PC-9 (cell line): ENCODE measurements around the gene CD28. TPM values are rescaled to one million over a fixed set of nuclear protein-coding genes. Genes with fewer than 3 reads are reported as not detected.

ENCODE experiments used
- BruUV-seq: library from RNA; stranded (reverse); fragments of 400-500 nt; replicated peaks from 2 replicates; lab custom pipeline; 2021; lab: Mats Ljungman, UMichigan
- CTCF ChIA-PET: fragments of 300-600 bp; sonication (Branson Sonifier 250); formaldehyde crosslinking; loops from one replicate; lab custom pipeline; 2022; ENCODE audit warnings: antibody characterized with exemption; lab: Charles Lee
- POLR2A ChIA-PET: fragments of 300-600 bp; sonication (Branson Sonifier 250); formaldehyde crosslinking; loops from one replicate; lab custom pipeline; 2022; ENCODE audit warnings: antibody characterized with exemption; ENCODE audit not compliant: unreplicated experiment; lab: Charles Lee
- DNase-seq, 2 experiments: peaks; one replicate each; pipeline versions ENCODE4 v3.0.0 to v3.0.0-alpha.2; 2015 to 2022; ENCODE audit warnings: mixed read lengths in 1 of 2
- H2AFZ ChIP-seq: fragments of 200-600 bp; sonication (generic); 2 replicates; pipeline ENCODE4 v1.8.1; 2017; ENCODE audit warnings: antibody characterized with exemption
- H3F3A ChIP-seq: fragments of 200-600 bp; sonication (generic); 2 replicates; pipeline ENCODE4 v1.8.1; 2017; ENCODE audit warnings: antibody characterized with exemption, mild to moderate bottlenecking, low read depth; ENCODE audit not compliant: insufficient read depth
- H3K27ac ChIP-seq: fragments of 200-600 bp; sonication (generic); 2 replicates; pipeline ENCODE4 v1.6.1; 2016; ENCODE audit warnings: mixed run types
- H3K27me3 ChIP-seq: fragments of 200-600 bp; sonication (generic); 2 replicates; pipeline ENCODE4 v1.6.1; 2016; ENCODE audit warnings: low read depth, mixed run types; ENCODE audit not compliant: insufficient read depth
- H3K36me3 ChIP-seq: fragments of 200-600 bp; sonication (generic); 2 replicates; pipeline ENCODE4 v1.6.1; 2016; ENCODE audit warnings: low read depth, mixed run types
- H3K4me1 ChIP-seq: fragments of 200-600 bp; sonication (generic); replicated peaks from 2 replicates; pipeline ENCODE4 v1.6.1; 2016; ENCODE audit warnings: mixed run types; ENCODE audit not compliant: insufficient read depth
- H3K4me2 ChIP-seq: fragments of 200-600 bp; sonication (generic); 2 replicates; pipeline ENCODE4 v1.6.1; 2017; ENCODE audit warnings: mixed run types
- H3K4me3 ChIP-seq: fragments of 200-600 bp; sonication (generic); 2 replicates; pipeline ENCODE4 v1.6.1; 2016; ENCODE audit warnings: mixed run types
- H3K79me2 ChIP-seq: fragments of 200-600 bp; sonication (generic); 2 replicates; pipeline ENCODE4 v1.6.1; 2017; ENCODE audit warnings: low read depth, mixed run types
- H3K9me2 ChIP-seq: fragments of 200-600 bp; sonication (generic); 2 replicates; pipeline ENCODE4 v1.8.1; 2017; ENCODE audit warnings: mild to moderate bottlenecking; ENCODE audit not compliant: insufficient read depth
- H3K9me3 ChIP-seq: fragments of 200-600 bp; sonication (generic); 2 replicates; pipeline ENCODE4 v1.8.1; 2016; ENCODE audit warnings: low read depth; ENCODE audit not compliant: insufficient read depth
- H4K20me1 ChIP-seq: fragments of 200-600 bp; sonication (generic); 2 replicates; pipeline ENCODE4 v1.8.1; 2017; ENCODE audit not compliant: insufficient read depth
- CTCF ChIP-seq: fragments of 200-600 bp; sonication (generic); conservative IDR thresholded peaks from 2 replicates; pipeline ENCODE4 v1.6.1; 2017; ENCODE audit warnings: mixed run types, antibody characterized with exemption, mild to moderate bottlenecking, moderate library complexity
- EZH2 ChIP-seq: fragments of 200-600 bp; sonication (generic); IDR thresholded peaks from 2 replicates; pipeline ENCODE4 v1.8.0; 2017; ENCODE audit warnings: antibody characterized with exemption, low read depth
- intact Hi-C: fragments of 100-400 bp; cut with micrococcal nuclease; formaldehyde crosslinking; loops from one replicate; pipeline ENCODE4 v1.10.0; 2022; ENCODE audit not compliant: unreplicated experiment
- total RNA-seq: library from RNA; stranded (reverse); gene quantifications from 2 replicates; pipeline ENCODE4 v1.2.3, GENCODE V29; 2021

Gene CD28
- total RNA-seq, 1 experiment from 2014 or later = not detected

GRCh38 chr2:203664029-203664755 is 42.2 kb upstream of the CD28 start:
- no TSS peak for BruUV-seq
- H3K79me2 ChIP-seq = no peaks in the 10 kb centered on the region
- no peak overlapping the region for H2AFZ ChIP-seq
- H3K36me3 ChIP-seq = no peaks in the 10 kb centered on the region
- H3K9me2 ChIP-seq = no peaks in the 10 kb centered on the region
- no peaks in the 10 kb centered on the region for H3F3A ChIP-seq
- no peak for DNase-seq
- H3K27ac ChIP-seq = no peak overlapping the region
- H3K4me3 ChIP-seq = no peak overlapping the region
- H3K4me2 ChIP-seq = no peak overlapping the region
- H3K9me3 ChIP-seq = no peaks in the 10 kb centered on the region
- POLR2A ChIA-PET = no interaction called here
- CTCF ChIA-PET = no interaction called here
- H4K20me1 ChIP-seq = no peaks in the 10 kb centered on the region
- no peaks in the 10 kb centered on the region for H3K27me3 ChIP-seq
- no peaks in the 10 kb centered on the region for H3K4me1 ChIP-seq
- intact Hi-C loops = no loop called here
- TF ChIP-seq EZH2 (no peak), CTCF (no peak)

DNA sequence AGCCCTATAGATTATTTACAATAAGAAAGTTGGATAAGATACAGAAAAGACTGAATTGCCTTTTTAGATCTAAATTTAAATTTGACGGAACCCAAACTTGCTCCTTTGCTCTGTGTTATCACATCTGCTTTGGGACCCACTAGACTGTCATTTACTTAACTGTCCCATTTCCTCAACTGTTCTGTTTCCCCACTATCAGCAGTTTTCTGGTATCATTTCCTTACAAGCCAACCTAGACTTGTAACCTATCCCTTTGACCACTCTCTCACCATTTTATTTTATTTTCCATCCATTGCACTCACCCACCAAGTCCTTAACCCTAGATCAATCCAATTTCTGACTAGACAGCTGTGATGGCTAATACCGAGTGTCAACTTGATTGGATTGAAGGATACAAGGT is 38.6 kb upstream of the CD28 start:
- POLR2A ChIA-PET = no interaction called here
- Histone ChIP-seq H3K36me3 (no peaks in the 10 kb centered on the region), H3K4me2 (no peak overlapping the region), H3F3A (no peaks in the 10 kb centered on the region), H4K20me1 (no peaks in the 10 kb centered on the region), H3K79me2 (no peaks in the 10 kb centered on the region), H3K4me1 (no peaks in the 10 kb centered on the region), H3K4me3 (no peak overlapping the region), H3K9me2 (no peaks in the 10 kb centered on the region), H3K27ac (no peak overlapping the region), H2AFZ (no peak overlapping the region), H3K9me3 (no peaks in the 10 kb centered on the region), H3K27me3 (no peaks in the 10 kb centered on the region)
- BruUV-seq = no TSS peak
- no peak for DNase-seq
- intact Hi-C loops = no loop called here
- TF ChIP-seq CTCF (no peak), EZH2 (no peak)
- CTCF ChIA-PET = no interaction called here

DNA sequence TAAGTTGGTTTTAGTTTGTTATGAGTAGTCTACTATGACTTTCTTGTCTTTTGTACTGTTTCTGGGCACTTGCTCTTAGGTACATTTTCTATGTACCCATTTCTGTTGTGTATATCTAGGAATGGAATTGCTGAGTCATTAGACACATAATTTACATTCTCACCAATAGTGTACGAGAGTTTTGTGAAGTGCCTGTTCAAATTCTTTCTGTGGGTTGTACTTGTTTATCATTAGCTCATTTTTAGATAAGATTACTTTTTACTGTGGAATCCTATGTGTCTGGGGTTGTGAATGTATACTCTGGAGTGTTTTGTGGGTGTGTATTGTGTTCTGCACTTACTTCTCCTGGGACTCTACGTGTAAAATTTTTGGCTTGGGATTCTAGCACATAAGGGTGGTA is 36.6 kb upstream of the CD28 start:
- Histone ChIP-seq H3F3A (no peaks in the 10 kb centered on the region), H3K4me1 (no peaks in the 10 kb centered on the region), H3K27ac (no peak overlapping the region), H4K20me1 (no peaks in the 10 kb centered on the region), H3K27me3 (no peaks in the 10 kb centered on the region), H3K4me2 (no peak overlapping the region), H3K79me2 (no peaks in the 10 kb centered on the region), H2AFZ (no peak overlapping the region), H3K9me2 (no peaks in the 10 kb centered on the region), H3K4me3 (no peak overlapping the region), H3K36me3 (no peaks in the 10 kb centered on the region), H3K9me3 (no peaks in the 10 kb centered on the region)
- no peak for DNase-seq
- no TSS peak for BruUV-seq
- POLR2A ChIA-PET = no interaction called here
- CTCF ChIA-PET = no interaction called here
- TF ChIP-seq EZH2 (no peak), CTCF (no peak)
- intact Hi-C loops = no loop called here
